Lung microvascular endothelial cell (primary cell): ENCODE measurements around the gene PLA2G2F. TPM values are rescaled to one million over a fixed set of nuclear protein-coding genes. Genes with fewer than 3 reads are reported as not detected.
A peak's percentile ranks its signal among the peaks of the same experiment; 100 is the strongest.

Experiments used
- DNase-seq, 2 donors: peaks; one replicate each; pipeline versions ENCODE4 v3.0.0 to v3.0.0-alpha.2; 2010; ENCODE audit warnings: low read depth in 2 of 2
- total RNA-seq: library from RNA; depleted of rRNA; stranded (reverse); fragments of >200 nt; gene quantifications from 2 replicates; pipeline ENCODE4 v1.2.1, GENCODE V29; 2014

The PLA2G2F gene
- total RNA-seq, 1 donor from 2014 or later = not detected

DNA sequence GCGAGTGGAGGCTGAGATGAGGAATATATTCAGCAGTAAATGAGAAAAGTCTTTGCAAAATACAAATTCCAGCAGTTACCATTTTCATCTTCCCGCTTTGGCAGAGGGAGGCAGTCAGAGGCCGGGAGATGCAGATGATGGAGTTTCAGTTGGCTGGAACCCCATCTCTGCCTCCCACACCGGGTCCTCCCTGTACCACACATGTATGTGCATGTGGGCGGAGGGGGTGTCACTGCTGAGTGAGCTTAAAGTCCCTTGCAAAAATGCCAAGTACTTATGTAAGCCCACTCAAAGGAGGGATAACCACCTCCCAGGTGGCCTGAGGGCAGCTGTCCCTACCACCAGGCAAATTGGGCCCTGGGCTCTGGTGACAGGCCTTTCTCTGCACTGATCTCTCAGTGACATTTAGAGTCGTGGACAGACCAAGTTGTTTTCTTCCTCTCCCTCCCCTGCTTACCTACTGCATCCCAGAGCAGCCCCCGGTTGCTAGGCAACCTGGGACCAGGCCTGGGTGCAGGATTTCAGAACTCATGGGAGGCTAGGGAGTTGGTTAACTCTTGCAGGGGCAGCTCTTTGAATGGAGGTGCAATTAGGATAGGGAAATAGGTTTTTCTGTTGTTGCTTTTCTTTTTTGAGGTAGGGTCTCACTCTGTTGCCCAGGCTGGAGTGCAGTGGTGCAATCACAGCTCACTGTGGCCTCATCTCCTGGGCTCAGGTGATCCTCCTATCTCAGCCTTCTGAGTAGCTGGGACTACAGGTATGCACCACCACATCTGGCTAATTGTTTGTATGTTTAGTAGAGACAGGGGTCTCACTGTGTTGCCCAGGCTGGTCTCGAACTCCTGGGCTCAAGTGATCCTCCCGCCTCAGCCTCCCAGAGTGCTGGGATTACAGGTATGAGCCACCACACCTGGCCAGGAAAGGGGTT lies 29.7 kb downstream of the PLA2G2F start:
- no peak for DNase-seq

GRCh38 chr1:20169932-20170331 lies 30.8 kb downstream of the PLA2G2F start:
- no peak for DNase-seq

- DNase-seq = no peak
Observed at GRCh38 chr1:20172033-20172590, 33.0 kb downstream of the PLA2G2F start.

GRCh38 chr1:20174937-20175666 lies 36.0 kb downstream of the PLA2G2F start:
- no peak for DNase-seq

GRCh38 chr1:20178634-20179370 lies 39.7 kb downstream of the PLA2G2F start:
- no peak for DNase-seq

DNA sequence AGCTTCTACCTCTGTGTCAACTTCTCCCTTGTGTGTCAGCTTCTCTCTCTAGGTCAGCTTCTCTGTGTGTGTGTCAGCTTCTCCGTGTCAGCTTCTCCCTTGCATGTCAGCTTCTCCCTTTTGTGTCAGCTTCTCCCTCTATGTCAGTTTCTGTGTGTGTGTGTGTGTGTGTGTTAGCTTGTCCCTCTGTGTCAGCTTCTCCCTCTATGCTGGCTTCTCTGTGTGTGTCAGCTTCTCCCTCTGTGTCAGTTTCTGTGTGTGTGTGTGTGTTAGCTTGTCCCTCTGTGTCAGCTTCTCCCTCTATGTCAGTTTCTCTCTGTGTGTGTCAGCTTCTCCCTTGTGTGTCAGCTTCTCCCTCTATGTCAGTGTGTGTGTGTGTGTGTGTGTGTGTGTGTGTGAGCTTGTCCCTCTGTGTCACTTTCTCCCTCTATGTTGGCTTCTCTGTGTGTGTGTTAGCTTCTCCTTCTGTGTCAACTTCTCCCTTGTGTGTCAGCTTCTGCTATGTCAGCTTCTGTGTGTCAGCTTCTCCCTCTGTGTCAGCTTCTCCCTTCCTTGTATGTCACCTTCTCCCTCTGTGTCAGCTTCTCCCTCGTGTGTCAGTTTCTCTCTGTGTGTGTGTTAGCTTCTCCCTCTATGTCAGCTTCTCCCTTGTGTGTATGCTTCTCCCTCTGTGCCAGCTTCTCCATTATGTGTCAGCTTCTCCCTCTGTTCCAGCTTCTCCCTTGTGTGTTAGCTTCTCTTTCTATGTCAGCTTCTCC lies 40.4 kb downstream of the PLA2G2F start:
- DNase-seq = no peak

GRCh38 chr1:20180129-20180843 lies 41.2 kb downstream of the PLA2G2F start:
- DNase-seq = no peak

DNA sequence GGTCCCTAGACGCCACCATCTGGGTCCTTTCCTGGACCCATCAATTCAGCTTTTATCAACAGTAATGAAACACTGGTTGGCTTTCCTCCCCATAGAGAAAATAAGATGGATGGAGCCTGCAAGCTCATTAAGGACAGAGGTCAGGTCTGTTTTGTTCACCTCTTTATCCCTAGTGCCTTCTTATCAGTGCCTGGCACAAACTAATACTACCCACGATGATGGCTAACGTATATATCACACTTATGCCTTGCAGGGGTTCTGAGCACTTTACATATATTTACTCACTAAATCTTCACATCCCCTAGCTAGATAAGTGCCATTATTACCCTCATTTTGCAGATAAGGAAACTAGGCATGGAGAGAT lies 41.7 kb downstream of the PLA2G2F start:
- no peak for DNase-seq

DNA sequence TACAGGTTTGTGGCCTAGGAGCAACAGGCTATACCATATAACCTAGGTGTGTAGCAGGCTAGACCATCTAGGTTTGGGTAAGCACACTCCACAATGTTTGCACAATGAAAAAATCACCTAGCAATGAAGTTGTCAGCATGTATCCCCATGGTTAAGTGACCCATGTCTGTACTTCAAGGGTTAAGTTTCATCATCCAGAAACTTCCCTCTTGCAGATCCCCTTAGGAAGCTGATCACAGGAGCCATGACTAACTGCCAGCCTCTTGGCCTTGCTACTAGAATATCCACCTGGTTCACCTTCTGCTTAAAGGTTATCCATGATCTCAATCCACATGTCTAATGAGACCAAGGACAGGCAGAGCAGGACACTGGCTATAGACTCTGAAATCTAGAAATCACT lies 43.3 kb downstream of the PLA2G2F start:
- DNase-seq = no peak

- no peak for DNase-seq
Observed at GRCh38 chr1:20183035-20183434, 43.9 kb downstream of the PLA2G2F start.

DNA sequence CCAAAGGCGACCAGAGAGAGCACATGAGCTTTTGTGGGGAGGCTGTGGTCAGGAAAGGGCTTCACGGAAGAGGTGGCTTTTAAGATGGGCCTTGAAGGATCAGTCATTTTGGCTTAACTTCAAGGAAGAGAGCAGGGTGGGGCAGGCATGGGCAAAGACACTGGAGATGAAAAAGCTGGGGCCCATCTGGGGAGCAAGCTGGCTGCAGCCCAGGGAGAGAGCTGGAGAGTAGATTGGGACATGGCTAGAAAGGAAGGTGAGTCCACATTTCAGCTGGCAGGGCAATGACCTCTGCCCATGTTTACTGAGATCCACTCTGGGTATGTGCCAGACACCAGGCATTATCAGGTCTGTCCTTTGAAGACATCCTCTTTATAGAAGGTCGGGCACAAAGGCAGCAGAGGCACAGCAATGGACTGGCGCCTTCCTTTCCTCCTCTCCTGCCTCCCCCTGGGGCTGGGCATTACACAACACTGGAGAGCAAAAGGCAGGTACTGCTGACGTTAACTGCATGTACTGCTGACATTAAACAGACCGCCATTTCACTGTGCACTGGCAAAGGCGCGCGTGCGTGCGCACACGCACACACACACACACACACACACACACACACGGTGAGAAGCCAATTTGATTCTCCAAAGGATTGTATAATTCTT lies 44.6 kb downstream of the PLA2G2F start:
- DNase-seq = no peak

DNA sequence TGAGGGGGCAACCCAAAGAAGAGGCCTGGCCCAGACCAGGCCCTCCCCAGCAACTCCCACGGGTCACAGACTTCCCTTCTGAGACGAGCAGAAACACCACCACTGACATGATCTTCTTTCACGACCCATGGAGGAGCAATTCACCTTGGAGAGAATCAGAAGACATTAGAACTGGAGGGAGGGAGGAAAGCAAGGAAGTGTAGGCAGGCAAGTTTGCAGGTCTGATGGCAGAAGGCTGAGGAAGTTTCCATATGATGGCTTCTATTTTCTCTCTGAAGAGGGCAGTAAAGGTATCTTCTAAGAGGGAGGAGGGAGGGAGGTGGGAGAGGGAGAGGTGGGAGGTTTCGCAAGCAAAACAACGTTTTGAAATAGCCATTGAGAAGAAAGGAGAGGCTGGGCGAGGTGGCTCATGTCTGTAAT lies 45.4 kb downstream of the PLA2G2F start:
- no peak for DNase-seq

DNA sequence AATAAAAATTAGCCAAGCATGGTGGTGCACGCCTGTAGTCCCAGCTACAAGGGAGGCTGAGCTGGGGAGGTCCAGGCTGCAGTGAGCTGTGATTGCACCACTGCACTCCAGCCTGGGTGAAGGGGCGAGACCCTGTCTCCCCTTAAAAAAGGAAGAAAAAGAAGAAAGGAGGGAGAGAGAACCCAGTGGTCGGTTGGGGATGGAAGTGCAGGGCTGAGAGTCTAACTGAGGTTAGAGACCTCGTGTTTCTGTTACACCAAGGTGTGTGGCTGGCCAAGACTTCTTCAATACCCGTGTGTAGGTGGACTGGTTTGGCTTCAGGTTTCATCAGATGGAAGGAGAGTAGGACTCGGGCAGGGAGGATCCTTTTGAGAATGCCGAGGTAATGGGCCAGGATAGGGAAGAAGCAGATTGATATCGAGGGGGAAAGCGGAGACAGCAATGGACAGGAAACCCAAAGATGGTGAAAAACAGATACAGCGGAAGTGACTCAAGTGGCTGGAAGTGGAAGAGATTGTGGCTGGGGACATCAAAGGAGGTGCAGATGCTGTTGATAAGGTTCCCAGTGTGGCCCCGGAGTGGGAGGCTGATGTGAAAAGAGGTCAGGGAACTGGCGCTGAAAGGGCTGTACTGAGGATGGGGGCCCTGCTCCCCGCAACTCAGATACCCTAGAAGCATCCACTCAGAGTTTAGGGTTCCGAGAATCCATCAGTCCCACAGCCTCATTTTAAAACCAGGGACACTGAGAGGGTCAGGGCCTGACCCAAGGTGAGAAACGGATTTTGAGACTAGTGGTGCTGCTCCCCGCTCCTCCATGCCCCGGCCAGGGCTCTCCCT lies 46.1 kb downstream of the PLA2G2F start:
- peak; percentile 9 to 14 for DNase-seq

- peak in 1 of 2 donors; percentile 24 for DNase-seq
Observed at GRCh38 chr1:20185834-20186782, 47.0 kb downstream of the PLA2G2F start, which contains the start of the genes PLA2G2C and UBXN10. TSS of gene PLA2G2C (minus strand) at chr1:20186518. CDS start at chr1:20177363, 9,155 bp downstream. TSS of gene UBXN10 (plus strand) at chr1:20186096. CDS start at chr1:20190562, 4,466 bp downstream.

DNA sequence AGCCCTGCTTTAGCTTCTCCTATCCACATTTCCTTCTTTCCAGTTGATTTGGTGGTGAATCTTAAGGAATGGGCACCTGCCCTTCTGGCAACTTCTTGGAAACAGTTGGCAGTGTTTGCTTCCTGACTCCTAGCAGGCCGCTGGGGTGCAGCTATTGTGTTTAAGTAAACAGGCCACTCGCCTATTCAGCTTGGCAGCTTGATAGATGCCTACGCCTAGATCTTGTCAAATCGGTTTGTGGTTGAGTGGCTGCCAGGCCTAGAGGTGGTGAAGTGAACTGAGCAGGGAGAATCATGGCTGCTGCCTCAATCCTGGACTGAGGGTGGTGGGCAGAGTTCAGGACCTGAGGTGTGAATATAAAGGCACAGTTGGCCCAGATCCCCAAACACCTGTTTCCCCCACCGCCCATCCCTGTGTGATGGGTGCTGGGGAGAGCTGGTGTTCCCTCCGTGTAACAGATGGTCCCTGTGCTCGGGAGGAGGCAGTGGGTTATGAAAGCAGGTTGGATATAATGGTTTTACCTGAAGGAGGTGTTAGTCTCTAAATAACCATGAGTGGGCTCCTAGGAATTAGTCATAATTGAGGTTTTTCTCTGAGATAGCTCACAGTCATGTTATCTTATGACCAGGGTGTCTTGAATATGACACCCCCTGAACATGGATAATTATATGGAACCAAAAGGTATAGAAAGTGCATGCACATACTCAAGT lies 48.1 kb downstream of the PLA2G2F start:
- no peak for DNase-seq

DNA sequence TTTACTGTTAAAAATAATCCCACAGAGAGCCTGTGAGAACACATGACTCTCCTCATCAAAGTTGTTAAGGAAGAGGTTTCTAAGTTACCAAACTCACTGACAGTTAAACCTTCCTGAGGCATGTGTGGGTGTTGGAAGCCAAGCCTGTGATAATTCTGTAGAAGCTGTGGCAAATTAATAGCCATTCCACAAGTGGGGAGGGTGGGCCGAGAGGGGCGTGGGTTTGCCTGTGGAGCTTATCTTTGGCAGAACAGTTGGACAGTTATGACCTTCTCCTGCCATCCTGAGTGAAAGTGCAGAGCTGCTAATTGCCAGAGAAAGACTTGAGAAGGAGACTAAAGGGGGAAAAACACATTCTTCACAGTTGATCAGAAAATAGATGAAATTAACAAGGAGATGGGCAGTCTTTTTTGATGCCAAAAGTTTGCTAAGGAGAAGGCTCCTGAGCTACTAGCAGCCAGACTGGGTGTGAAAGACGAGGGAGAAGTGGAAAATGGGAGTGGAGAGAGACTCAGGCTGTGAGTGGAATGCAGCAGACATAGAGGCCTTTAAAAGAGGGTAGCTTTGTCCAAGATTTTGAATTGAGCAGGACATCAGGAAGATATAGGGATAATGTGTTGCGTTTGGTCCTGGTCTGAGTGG lies 48.8 kb downstream of the PLA2G2F start:
- DNase-seq = no peak
